SK-N-MC (cell line): ENCODE data around the gene C14orf93.
"Not testable (repeated sequence)": the region's sequence is repeated elsewhere in the genome, so short reads cannot be mapped to it uniquely, and the experiment has no call there.

Experiments
- DNase-seq: peaks from one replicate; pipeline ENCODE4 v3.0.0-alpha.2; 2011; ENCODE audit warnings: low read depth, low spot score
- H3K27ac ChIP-seq: fragments of 200-600 bp; sonication (generic); 2 replicates; pipeline ENCODE4 v1.5.1; 2016; ENCODE audit warnings: mixed run types
- H3K36me3 ChIP-seq: fragments of 200-600 bp; sonication (generic); 2 replicates; pipeline ENCODE4 v1.6.1; 2017; ENCODE audit warnings: antibody characterized with exemption, low read length, mixed read lengths; ENCODE audit not compliant: insufficient read depth
- H3K4me3 ChIP-seq: fragments of 200-600 bp; sonication (generic); 2 replicates; pipeline ENCODE4 v1.5.1; 2016
- H3K9ac ChIP-seq: fragments of 200-600 bp; sonication (generic); 2 replicates; pipeline ENCODE4 v1.8.0; 2017; ENCODE audit warnings: mixed run types, mixed read lengths; ENCODE audit not compliant: insufficient read length
- H3K9me3 ChIP-seq: fragments of 200-600 bp; sonication (generic); 2 replicates; pipeline ENCODE4 v1.6.1; 2017; ENCODE audit warnings: low read depth, mild to moderate bottlenecking, antibody characterized with exemption, low read length, moderate library complexity, mixed read lengths
- EZH2 ChIP-seq: fragments of 200-600 bp; sonication (generic); IDR thresholded peaks from one replicate; pipeline ENCODE4 v1.6.1; 2017; ENCODE audit warnings: antibody characterized with exemption
- FOXP2 ChIP-seq: optimal IDR thresholded peaks from 2 replicates; pipeline ENCODE3; 2011; ENCODE audit warnings: mild to moderate bottlenecking, moderate library complexity; ENCODE audit not compliant: insufficient read depth; ENCODE audit errors: extremely low read length, control extremely low read depth
- POLR2AphosphoS5 ChIP-seq: IDR thresholded peaks from 2 replicates; pipeline ENCODE4 v1.6.1; 2012; ENCODE audit warnings: mild to moderate bottlenecking, low read depth, low read length, borderline replicate concordance

C14orf93 gene

DNA sequence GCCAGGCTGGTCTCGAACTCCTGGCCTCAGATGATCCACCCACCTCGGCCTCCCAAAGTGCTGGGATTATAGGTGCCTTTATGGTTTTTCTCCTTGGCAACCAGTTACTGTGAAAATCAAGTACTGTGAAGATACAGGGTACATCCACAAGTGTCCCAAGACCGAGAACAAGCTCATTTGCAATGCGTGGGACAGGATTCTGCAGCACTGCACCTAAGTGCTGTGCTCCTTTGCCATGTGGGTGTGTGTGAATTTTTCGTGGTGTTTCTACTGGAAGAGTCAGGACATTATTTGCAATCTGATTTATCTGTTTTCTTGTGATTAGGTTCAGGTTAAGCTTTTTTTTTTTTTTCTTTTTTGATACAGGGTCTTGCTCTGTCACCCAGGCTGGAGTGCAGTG is 7.1 kb upstream of the C14orf93 start:
- TF ChIP-seq EZH2 (no peak), POLR2AphosphoS5 (no peak)
- Histone ChIP-seq H3K9me3 (no peaks in the 10 kb centered on the region), H3K27ac (no peak overlapping the region), H3K4me3 (no peak overlapping the region), H3K9ac (no peak overlapping the region), H3K36me3 (no peaks in the 10 kb centered on the region)
- DNase-seq = no peak

DNA sequence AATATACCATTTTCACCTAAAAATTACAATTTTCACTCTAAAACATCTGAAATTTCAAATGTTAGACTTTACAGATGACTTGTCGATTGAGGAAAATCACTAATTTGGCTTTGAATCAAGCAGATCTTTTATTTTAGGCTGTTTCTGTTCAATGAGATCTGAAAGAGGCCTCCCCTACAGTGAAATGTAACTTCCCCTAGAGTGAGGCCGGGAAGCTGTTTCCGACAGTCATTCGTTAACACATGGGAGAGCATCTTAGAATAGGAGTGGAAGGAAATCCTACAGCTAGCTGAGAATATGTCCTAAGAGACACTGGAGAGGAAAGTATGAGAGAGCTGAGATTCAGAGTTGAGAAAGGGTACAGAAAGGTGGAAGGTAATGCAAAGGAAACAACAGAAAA is 5.7 kb upstream of the C14orf93 start:
- Histone ChIP-seq H3K27ac (no peak overlapping the region), H3K9ac (no peak overlapping the region), H3K9me3 (no peaks in the 10 kb centered on the region), H3K4me3 (no peak overlapping the region), H3K36me3 (no peaks in the 10 kb centered on the region)
- DNase-seq = no peak
- TF ChIP-seq POLR2AphosphoS5 (no peak), EZH2 (no peak), FOXP2 (no peak)

DNA sequence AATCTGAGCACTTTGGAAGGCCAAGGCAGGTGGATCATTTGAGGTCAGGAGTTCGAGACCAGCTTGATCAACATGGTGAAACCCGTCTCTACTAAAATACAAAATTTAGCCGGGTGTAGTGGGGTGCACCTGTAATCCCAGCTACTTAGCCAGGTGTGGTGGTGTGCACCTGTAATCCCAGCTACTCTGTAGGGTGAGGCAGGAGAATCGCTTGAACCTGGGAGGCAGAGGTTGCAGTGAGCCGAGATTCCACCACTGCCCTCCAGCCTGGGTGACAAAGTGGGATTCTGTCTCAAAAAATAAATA is 3.8 kb upstream of the C14orf93 start:
- not testable (repeated sequence) for H3K27ac ChIP-seq, H3K9me3 ChIP-seq, H3K9ac ChIP-seq, H3K4me3 ChIP-seq, DNase-seq, H3K36me3 ChIP-seq

DNA sequence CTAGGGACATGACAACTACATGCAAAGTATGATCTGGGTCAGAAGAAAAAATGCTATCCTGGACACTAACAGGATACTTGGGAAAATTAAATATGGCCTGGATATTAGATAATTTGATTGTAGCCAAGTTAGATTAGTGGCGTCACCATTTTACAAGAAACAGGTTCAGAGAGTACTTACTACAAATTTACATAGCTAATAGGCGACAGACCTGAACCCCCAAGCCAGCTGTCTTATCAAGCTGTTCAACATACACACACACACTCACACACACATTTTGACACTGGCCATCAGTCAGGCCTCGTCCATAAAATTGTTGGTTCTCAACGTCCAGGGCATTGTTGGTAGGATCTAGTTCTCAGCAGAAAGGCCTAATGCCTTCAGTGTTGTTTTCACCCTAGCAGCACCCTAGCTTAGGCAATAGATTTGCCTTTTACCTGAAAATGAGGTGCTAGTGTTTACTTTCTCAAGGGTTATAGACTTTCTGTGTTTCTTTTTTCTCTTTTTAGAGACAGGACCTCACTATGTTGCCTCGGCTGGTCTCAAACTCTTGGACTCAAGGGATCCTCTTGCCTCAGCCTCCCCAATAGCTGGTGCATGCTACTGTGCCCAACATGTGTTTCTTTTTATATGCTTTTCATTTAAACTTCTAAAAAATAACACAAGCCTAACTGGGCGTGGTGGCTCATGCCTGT is 3.3 kb upstream of the C14orf93 start:
- Histone ChIP-seq H3K4me3 (no peak overlapping the region), H3K9me3 (no peaks in the 10 kb centered on the region), H3K9ac (no peak overlapping the region), H3K27ac (peak overlapping the region; percentile 35; the same call in 1 of the 2 replicates), H3K36me3 (no peaks in the 10 kb centered on the region)
- no peak for DNase-seq
- TF ChIP-seq POLR2AphosphoS5 (no peak), FOXP2 (no peak), EZH2 (no peak)

DNA sequence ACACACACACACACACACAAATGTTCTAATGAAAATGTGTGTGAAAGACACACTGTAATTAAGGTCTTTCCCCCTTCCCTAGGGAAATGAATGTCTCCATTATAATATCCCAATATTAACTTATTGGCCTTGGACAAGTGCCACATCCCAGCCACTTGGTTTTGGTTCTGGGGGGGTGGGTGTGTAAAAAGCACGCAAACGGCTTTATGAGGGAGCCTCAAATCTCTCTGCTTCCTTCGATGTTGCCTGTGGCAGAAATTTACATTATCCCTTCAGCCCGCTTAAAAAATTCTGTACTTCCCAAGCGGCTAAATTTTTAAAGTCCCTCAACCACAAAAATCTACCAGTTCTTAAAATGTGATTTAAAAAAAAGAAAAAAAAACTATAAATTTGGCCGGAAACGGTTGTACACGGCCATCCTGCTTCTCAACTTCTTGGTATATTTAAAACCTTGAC is 432 bp downstream of the C14orf93 start:
- TF ChIP-seq FOXP2 = no peak
- no peak; the same call in 1 of the 2 replicates for TF ChIP-seq POLR2AphosphoS5
- no peak for TF ChIP-seq EZH2
- no peak for DNase-seq
- peak overlapping the region; percentile 95 for H3K27ac ChIP-seq
- H3K36me3 ChIP-seq = no peaks in the 10 kb centered on the region
- H3K9me3 ChIP-seq = no peaks in the 10 kb centered on the region
- H3K4me3 ChIP-seq = peak overlapping the region; percentile 82
- peak overlapping the region; percentile 90 for H3K9ac ChIP-seq

DNA sequence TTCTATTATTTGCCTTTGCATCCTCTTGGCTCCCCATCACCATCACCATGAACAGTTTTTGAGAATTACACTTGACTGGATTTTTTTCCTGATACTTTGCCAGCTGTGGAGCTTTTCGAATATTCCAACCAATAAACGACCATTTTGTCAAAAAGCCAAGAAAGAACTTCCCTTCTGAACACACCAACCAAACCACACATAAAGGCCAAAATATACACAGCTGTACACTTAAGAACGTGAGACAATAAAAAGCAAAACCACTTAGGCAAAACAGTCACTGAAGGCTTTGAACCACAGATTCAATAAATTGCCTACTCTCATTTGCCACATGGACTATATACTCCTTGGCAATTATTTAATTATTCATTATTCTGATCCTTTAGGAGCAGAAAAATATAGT is 1.1 kb downstream of the C14orf93 start:
- peak overlapping the region; percentile 82 for H3K4me3 ChIP-seq
- H3K9ac ChIP-seq = no peak overlapping the region
- DNase-seq = no peak
- no peaks in the 10 kb centered on the region for H3K9me3 ChIP-seq
- TF ChIP-seq EZH2 (no peak), POLR2AphosphoS5 (no peak), FOXP2 (no peak)
- H3K27ac ChIP-seq = peak overlapping the region; percentile 95
- H3K36me3 ChIP-seq = no peaks in the 10 kb centered on the region

DNA sequence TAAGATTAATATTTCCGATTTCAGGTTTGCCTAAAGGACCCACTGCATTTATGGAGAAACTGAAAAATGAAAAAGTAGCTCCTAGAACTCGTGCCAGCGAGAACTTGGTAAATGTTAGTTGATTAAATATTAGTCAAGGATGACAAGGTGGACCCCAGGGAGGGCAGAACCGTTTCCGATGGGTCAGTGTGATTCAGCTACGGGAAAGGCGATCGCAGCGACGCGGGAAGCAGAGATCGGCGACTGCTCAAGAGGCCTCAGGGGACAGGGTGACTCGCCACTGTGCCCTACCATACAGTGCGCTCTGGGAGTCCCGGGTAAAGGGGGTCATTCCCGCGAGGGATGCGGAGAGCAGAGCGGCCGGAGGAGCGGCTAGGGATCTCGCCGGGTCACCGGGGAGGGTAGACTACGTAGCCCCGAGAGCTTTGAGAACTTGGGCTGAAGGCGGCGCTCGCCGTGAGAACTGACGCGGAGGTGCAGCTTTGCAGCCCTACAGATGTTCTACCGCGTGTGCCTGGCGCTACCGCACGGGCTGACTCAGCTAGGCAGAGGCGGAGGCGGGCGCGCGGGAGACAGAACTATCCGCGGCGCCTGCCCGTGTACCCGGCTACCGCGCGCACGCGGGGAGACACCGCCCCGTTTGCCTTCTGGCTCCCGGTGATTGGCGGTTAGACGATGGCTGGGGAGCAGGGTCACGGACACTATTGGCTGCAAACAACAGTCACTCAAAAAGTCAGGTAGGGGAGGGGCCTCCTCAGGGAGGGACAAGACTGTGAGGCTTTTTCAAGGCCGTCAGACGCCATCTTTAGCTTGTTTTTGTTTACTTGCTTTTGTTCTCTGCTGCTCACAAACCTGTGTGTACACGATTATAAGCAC is 3.2 kb downstream of the C14orf93 start:
- DNase-seq = peak; percentile 76
- Histone ChIP-seq H3K9ac (peak overlapping the region; percentile 80), H3K27ac (peak overlapping the region; percentile 95), H3K4me3 (peak overlapping the region; percentile 70), H3K36me3 (no peaks in the 10 kb centered on the region), H3K9me3 (no peaks in the 10 kb centered on the region)
- TF ChIP-seq POLR2AphosphoS5 (peak; percentile 95), EZH2 (no peak), FOXP2 (peak; percentile 71)

DNA sequence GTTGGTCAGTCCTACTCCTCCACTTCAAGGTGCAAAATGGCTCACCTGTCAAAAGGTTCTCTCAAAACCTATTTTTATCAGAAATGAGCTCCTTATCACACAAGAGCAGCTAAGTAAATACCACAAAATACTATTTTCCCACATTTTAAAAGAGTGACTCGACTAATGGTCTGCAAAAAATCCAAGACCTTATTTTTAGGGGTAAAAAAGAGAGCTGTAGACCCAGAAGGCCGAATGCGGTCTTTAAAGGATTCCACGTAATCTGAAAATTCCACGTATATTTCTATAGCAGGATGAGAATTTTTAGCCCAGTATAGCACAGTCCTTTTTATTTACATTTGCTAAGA is 3.8 kb downstream of the C14orf93 start:
- TF ChIP-seq FOXP2 (no peak), POLR2AphosphoS5 (no peak), EZH2 (no peak)
- H3K27ac ChIP-seq = peak overlapping the region; percentile 95
- no peak for DNase-seq

More for the DNA sequence above, 3.8 kb downstream of the C14orf93 start:
- peak overlapping the region; percentile 70 for H3K4me3 ChIP-seq
- no peaks in the 10 kb centered on the region for H3K36me3 ChIP-seq
- H3K9me3 ChIP-seq = no peaks in the 10 kb centered on the region
- peak overlapping the region; percentile 63 for H3K9ac ChIP-seq
